GM21723 (cell line): Measurements from ENCODE around the gene ABCG1.

ENCODE experiments used
- ATAC-seq: cut with Tn5 transposase; IDR thresholded peaks from one replicate; pipeline ENCODE4 v1.9.1; 2021; ENCODE audit warnings: mild to moderate bottlenecking, moderate library complexity; ENCODE audit not compliant: unreplicated experiment

The ABCG1 gene

GRCh38 chr21:42250422-42251403, 31.8 kb downstream of the ABCG1 start:
- ATAC-seq: no peak

GRCh38 chr21:42251654-42252324, 32.8 kb downstream of the ABCG1 start:
- no peak for ATAC-seq

- no peak for ATAC-seq
These were observed 33.4 kb downstream of the ABCG1 start for GRCh38 chr21:42252325-42252654.

- no peak for ATAC-seq
These were observed 33.9 kb downstream of the ABCG1 start for GRCh38 chr21:42252778-42253340.

GRCh38 chr21:42253466-42253865, 34.5 kb downstream of the ABCG1 start:
- ATAC-seq: no peak

- no peak for ATAC-seq
These were observed 35.1 kb downstream of the ABCG1 start for GRCh38 chr21:42254083-42254482.

GRCh38 chr21:42254651-42255601, 36.0 kb downstream of the ABCG1 start:
- no peak for ATAC-seq

- no peak for ATAC-seq
These were observed 36.9 kb downstream of the ABCG1 start for GRCh38 chr21:42255825-42256224.

- ATAC-seq: no peak
These were observed 37.4 kb downstream of the ABCG1 start for GRCh38 chr21:42256316-42256715.

- ATAC-seq: no peak
These were observed 38.3 kb downstream of the ABCG1 start for GRCh38 chr21:42257091-42257765.

GRCh38 chr21:42258150-42258884, 39.4 kb downstream of the ABCG1 start:
- no peak for ATAC-seq

GRCh38 chr21:42258885-42259407, 40.0 kb downstream of the ABCG1 start:
- ATAC-seq: no peak

GRCh38 chr21:42260121-42260520, 41.2 kb downstream of the ABCG1 start:
- ATAC-seq: no peak

- no peak for ATAC-seq
These were observed 42.9 kb downstream of the ABCG1 start for GRCh38 chr21:42261829-42262200.

- no peak for ATAC-seq
These were observed 43.9 kb downstream of the ABCG1 start for GRCh38 chr21:42262831-42263231.

GRCh38 chr21:42263591-42264131, 44.7 kb downstream of the ABCG1 start:
- ATAC-seq: no peak

- no peak for ATAC-seq
These were observed 45.6 kb downstream of the ABCG1 start for GRCh38 chr21:42264245-42265195.
